ENCODE results near the gene SGSH.

- TF ChIP-seq, protein P1, sequence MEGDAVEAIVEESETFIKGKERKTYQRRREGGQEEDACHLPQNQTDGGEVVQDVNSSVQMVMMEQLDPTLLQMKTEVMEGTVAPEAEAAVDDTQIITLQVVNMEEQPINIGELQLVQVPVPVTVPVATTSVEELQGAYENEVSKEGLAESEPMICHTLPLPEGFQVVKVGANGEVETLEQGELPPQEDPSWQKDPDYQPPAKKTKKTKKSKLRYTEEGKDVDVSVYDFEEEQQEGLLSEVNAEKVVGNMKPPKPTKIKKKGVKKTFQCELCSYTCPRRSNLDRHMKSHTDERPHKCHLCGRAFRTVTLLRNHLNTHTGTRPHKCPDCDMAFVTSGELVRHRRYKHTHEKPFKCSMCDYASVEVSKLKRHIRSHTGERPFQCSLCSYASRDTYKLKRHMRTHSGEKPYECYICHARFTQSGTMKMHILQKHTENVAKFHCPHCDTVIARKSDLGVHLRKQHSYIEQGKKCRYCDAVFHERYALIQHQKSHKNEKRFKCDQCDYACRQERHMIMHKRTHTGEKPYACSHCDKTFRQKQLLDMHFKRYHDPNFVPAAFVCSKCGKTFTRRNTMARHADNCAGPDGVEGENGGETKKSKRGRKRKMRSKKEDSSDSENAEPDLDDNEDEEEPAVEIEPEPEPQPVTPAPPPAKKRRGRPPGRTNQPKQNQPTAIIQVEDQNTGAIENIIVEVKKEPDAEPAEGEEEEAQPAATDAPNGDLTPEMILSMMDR (IDR thresholded peaks at IDR 0.05): no peak
- TF ChIP-seq POLR2AphosphoS5 (IDR thresholded peaks at IDR 0.05): no peak
- no peak for TF ChIP-seq POLR2A (IDR thresholded peaks at IDR 0.05)
- TF ChIP-seq EP300 (IDR thresholded peaks at IDR 0.05): no peak
These were observed 21.9 kb downstream of the SGSH start for GRCh38 chr17:80198144-80198661.

Measured in suprapubic skin (tissue), 4 donors.